ENCODE results near the gene SMTN. TPM values are rescaled to one million over a fixed set of nuclear protein-coding genes. Genes with fewer than 3 reads are reported as not detected.
"Not testable (repeated sequence)": the region's sequence is repeated elsewhere in the genome, so short reads cannot be mapped to it uniquely, and the experiment has no call there.

Gene SMTN
- total and polyA plus RNA-seq, 7 donors = 23.8 to 1,789 (median 987) TPM

GRCh38 chr22:31048570-31048969, 32.5 kb upstream of the SMTN start:
- WGBS, 2 donors = 91 to 94% methylated on average over 4 of the region's 4 CpGs
- Histone ChIP-seq H3K4me3 (no peak overlapping the region), H3K36me3 (no peaks in the 10 kb centered on the region), H3K4me1 (peaks cover 0 to 41% (median 37%) of the 10 kb centered on the region in 4 donors), H3K27me3 (no peaks in the 10 kb centered on the region), H3K9me3 (no peaks in the 10 kb centered on the region), H3K27ac (no peak overlapping the region)
- peak; percentile 27 for DNase-seq
- intact Hi-C loops (cut with DNase I) = no loop called here
- TF ChIP-seq EP300 (IDR thresholded peaks at IDR 0.05) (no peak), POLR2AphosphoS5 (IDR thresholded peaks at IDR 0.05) (no peak), POLR2A (IDR thresholded peaks at IDR 0.05) (no peak)
- TF ChIP-seq, protein P1, sequence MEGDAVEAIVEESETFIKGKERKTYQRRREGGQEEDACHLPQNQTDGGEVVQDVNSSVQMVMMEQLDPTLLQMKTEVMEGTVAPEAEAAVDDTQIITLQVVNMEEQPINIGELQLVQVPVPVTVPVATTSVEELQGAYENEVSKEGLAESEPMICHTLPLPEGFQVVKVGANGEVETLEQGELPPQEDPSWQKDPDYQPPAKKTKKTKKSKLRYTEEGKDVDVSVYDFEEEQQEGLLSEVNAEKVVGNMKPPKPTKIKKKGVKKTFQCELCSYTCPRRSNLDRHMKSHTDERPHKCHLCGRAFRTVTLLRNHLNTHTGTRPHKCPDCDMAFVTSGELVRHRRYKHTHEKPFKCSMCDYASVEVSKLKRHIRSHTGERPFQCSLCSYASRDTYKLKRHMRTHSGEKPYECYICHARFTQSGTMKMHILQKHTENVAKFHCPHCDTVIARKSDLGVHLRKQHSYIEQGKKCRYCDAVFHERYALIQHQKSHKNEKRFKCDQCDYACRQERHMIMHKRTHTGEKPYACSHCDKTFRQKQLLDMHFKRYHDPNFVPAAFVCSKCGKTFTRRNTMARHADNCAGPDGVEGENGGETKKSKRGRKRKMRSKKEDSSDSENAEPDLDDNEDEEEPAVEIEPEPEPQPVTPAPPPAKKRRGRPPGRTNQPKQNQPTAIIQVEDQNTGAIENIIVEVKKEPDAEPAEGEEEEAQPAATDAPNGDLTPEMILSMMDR (IDR thresholded peaks at IDR 0.05) = no peak

- Histone ChIP-seq H3K9me3 (no peaks in the 10 kb centered on the region), H3K27ac (no peak overlapping the region), H3K4me1 (peaks cover 0 to 40% (median 35%) of the 10 kb centered on the region in 4 donors), H3K4me3 (no peak overlapping the region), H3K36me3 (no peaks in the 10 kb centered on the region), H3K27me3 (no peaks in the 10 kb centered on the region)
- TF ChIP-seq POLR2A (IDR thresholded peaks at IDR 0.05) (no peak), POLR2AphosphoS5 (IDR thresholded peaks at IDR 0.05) (no peak), EP300 (IDR thresholded peaks at IDR 0.05) (no peak)
- DNase-seq = no peak
- intact Hi-C loops (cut with DNase I) = no loop called here
- WGBS, 2 donors = 64 to 66% methylated on average over 3 of the region's 3 CpGs
These were observed 31.2 kb upstream of the SMTN start for GRCh38 chr22:31049815-31050420.

DNA sequence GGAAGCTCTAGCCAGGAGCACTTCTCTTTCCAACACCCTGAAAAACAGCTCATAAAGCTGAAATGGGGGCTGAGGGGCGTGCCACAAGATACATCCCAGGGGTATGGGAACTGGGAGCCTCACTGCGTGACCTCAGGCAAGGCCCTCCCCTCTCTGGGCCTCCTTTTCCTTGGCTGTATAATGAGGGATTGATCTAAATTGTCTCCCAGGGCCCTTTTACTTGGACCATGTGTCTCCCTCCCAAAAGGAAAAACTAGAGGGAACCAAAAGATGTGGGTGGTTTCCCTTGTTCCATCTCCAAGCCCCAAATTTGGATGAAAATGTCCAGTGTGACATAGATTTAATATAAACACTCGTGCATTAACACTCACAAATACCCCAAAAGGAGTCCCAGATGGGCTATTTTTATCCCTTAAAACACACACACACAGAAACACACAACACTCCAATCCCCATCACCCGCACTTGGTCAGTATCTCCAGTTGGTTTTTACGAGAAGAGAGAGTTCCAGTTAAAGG, 25.9 kb upstream of the SMTN start:
- no peak for TF ChIP-seq POLR2A (IDR thresholded peaks at IDR 0.05)
- no peak for TF ChIP-seq EP300 (IDR thresholded peaks at IDR 0.05)
- TF ChIP-seq, protein P1 (IDR thresholded peaks at IDR 0.05) = no peak
- no peak for TF ChIP-seq POLR2AphosphoS5 (IDR thresholded peaks at IDR 0.05)
- Histone ChIP-seq H3K9me3 (no peaks in the 10 kb centered on the region), H3K36me3 (no peaks in the 10 kb centered on the region), H3K27me3 (no peaks in the 10 kb centered on the region), H3K4me1 (peaks cover 0 to 53% (median 45%) of the 10 kb centered on the region in 4 donors), H3K4me3 (no peak overlapping the region), H3K27ac (peak overlapping the region; percentile 89 to 97 (median 90))
- intact Hi-C loops (cut with DNase I) = loop anchor here (1.0 to 2.0 kb wide), 2 partner anchors 14 to 28 kb away; no protein-coding TSS in a partner anchor
- 52 to 63% methylated on average over 5 of the region's 5 CpGs for WGBS, 2 donors
- no peak for DNase-seq

GRCh38 chr22:31055635-31056159, 25.4 kb upstream of the SMTN start:
- H3K4me3 ChIP-seq = no peak overlapping the region
- peak overlapping the region; percentile 89 to 97 (median 90) for H3K27ac ChIP-seq
- TF ChIP-seq EP300 (IDR thresholded peaks at IDR 0.05) (peak; percentile 40 to 99 (median 79)), POLR2AphosphoS5 (IDR thresholded peaks at IDR 0.05) (peak; percentile 80 to 97 (median 82)), POLR2A (IDR thresholded peaks at IDR 0.05) (no peak)
- intact Hi-C loops (cut with DNase I) = loop anchor here (1.0 to 2.0 kb wide), 3 partner anchors 15 to 87 kb away; partner anchors contain the start of genes MORC2 and TUG1
- no peaks in the 10 kb centered on the region for H3K36me3 ChIP-seq
- peaks cover 0 to 53% (median 45%) of the 10 kb centered on the region in 4 donors for H3K4me1 ChIP-seq
- DNase-seq = peak; percentile 99
- H3K27me3 ChIP-seq = no peaks in the 10 kb centered on the region
- H3K9me3 ChIP-seq = no peaks in the 10 kb centered on the region
- WGBS, 2 donors = 26 to 51% methylated on average over 13 of the region's 13 CpGs

DNA sequence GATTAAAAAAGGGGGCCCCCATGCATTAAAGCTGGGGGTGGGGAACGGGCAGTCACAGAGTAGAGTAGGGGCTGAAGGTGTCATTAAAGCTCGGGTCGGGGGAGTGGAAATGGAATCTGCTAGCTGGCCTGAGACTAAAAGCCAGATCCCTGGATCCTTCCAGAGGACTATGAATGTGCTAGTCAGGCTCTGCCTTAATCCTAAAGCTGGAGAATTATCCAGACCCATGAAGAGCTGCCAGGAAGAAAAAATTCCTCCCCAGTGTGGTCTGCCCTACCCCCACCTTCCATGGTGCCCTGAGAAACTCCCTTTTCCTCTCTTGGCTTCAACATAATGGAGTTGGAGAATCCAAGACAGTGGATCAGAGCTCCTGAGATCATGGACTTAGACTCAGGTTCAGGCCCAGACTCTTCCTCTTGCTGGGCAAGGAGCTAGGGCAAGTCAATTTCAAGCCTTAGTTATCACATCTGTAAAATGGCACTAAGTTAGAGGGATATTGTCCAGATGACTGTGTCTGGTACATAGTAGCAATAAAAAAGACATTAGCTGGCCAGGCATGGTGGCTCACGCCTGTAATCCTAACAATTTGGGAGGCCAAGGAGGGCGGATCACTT, 24.0 kb upstream of the SMTN start:
- H3K4me3 ChIP-seq = no peak overlapping the region
- TF ChIP-seq, protein P1 (IDR thresholded peaks at IDR 0.05) = no peak
- TF ChIP-seq POLR2A (IDR thresholded peaks at IDR 0.05) = no peak
- peak overlapping the region; percentile 89 to 97 (median 90) for H3K27ac ChIP-seq
- peaks cover 0 to 53% (median 45%) of the 10 kb centered on the region in 4 donors for H3K4me1 ChIP-seq
- no peaks in the 10 kb centered on the region for H3K9me3 ChIP-seq
- no peaks in the 10 kb centered on the region for H3K36me3 ChIP-seq
- 86 to 87% methylated on average over 5 of the region's 5 CpGs for WGBS, 2 donors
- intact Hi-C loops (cut with DNase I) = loop anchor here (2.0 kb wide), 1 partner anchor 88 kb away; the partner anchor contains the start of genes MORC2 and TUG1
- H3K27me3 ChIP-seq = no peaks in the 10 kb centered on the region
- no peak for DNase-seq

DNA sequence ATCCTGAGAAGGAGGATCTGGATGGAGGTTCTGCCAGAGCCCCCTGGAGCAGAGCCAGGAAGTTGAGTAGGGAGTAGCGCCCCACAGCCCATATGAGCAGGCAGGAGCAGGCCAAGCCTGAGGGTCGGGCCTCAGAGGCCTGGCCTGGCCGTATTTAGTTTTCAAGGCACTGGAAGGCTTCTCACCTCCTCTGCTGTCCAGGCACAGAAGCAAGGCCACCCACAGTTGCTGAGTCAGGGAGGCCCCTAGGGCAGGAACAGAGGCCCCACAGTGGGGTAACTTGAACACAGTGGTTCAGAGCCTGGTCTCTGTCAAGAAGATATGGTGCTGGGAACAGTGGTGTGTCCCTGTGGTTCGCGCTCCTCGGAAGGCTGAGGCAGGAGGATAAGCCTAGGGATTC, 21.5 kb upstream of the SMTN start:
- H3K4me3 ChIP-seq; H3K36me3 ChIP-seq; H3K27me3 ChIP-seq; intact Hi-C loops (cut with DNase I); H3K9me3 ChIP-seq; DNase-seq: not testable (repeated sequence)
- H3K4me1 ChIP-seq = peaks cover 0 to 36% (median 30%) of the 10 kb centered on the region in 4 donors
- H3K27ac ChIP-seq = peak overlapping the region in 2 of 4 donors; percentile 20 to 48
- WGBS, 2 donors = 68 to 73% methylated on average over 6 of the region's 6 CpGs
